ENCODE data around the gene NPPA.

Gene NPPA

GRCh38 chr1:11800391-11800755, 47.2 kb downstream of the NPPA start:
- Histone ChIP-seq H3K9ac (ENCODE audit: low read length) (no peak overlapping the region), H3K4me2 (ENCODE audit: low read length) (no peak overlapping the region), H3K9me3 (ENCODE audit: low read length) (no peaks in the 10 kb centered on the region), H3K27me3 (ENCODE audit: insufficient read depth, low read length) (no peaks in the 10 kb centered on the region), H3K36me3 (ENCODE audit: insufficient read depth, low read length) (peaks cover 41% of the 10 kb centered on the region), H3K4me1 (ENCODE audit: insufficient read depth, low read length, severe bottlenecking) (peaks cover 34% of the 10 kb centered on the region), H3F3A (ENCODE audit: insufficient read depth, low read length) (no peaks in the 10 kb centered on the region), H3K79me2 (ENCODE audit: insufficient read depth, low read length) (no peaks in the 10 kb centered on the region), H3K27ac (ENCODE audit: low read depth, low read length, poor library complexity, severe bottlenecking) (no peak overlapping the region), H3K4me3 (ENCODE audit: low read depth, low read length, poor library complexity, severe bottlenecking) (no peak overlapping the region), H4K20me1 (ENCODE audit: insufficient read depth, low read length) (no peaks in the 10 kb centered on the region), H2AFZ (ENCODE audit: low read length) (no peak overlapping the region), H3K9me2 (ENCODE audit: low read depth, low read length) (no peaks in the 10 kb centered on the region)
- TF ChIP-seq EZH2 (IDR thresholded peaks at IDR 0.05; ENCODE audit: borderline replicate concordance, low read length) (no peak), CTCF (IDR thresholded peaks at IDR 0.05; ENCODE audit: low read length) (no peak)

- H2AFZ ChIP-seq (ENCODE audit: low read length): no peak overlapping the region
- no peaks in the 10 kb centered on the region for H3K79me2 ChIP-seq (ENCODE audit: insufficient read depth, low read length)
- no peaks in the 10 kb centered on the region for H3F3A ChIP-seq (ENCODE audit: insufficient read depth, low read length)
- no peak overlapping the region for H3K27ac ChIP-seq (ENCODE audit: low read depth, low read length, poor library complexity, severe bottlenecking)
- no peaks in the 10 kb centered on the region for H4K20me1 ChIP-seq (ENCODE audit: insufficient read depth, low read length)
- no peaks in the 10 kb centered on the region for H3K27me3 ChIP-seq (ENCODE audit: insufficient read depth, low read length)
- no peak overlapping the region for H3K9ac ChIP-seq (ENCODE audit: low read length)
- H3K4me1 ChIP-seq (ENCODE audit: insufficient read depth, low read length, severe bottlenecking): peaks cover 31% of the 10 kb centered on the region
- H3K9me3 ChIP-seq (ENCODE audit: low read length): no peaks in the 10 kb centered on the region
- no peak for TF ChIP-seq EZH2 (IDR thresholded peaks at IDR 0.05; ENCODE audit: borderline replicate concordance, low read length)
- H3K4me2 ChIP-seq (ENCODE audit: low read length): no peak overlapping the region
- H3K9me2 ChIP-seq (ENCODE audit: low read depth, low read length): no peaks in the 10 kb centered on the region
- peaks cover 46% of the 10 kb centered on the region for H3K36me3 ChIP-seq (ENCODE audit: insufficient read depth, low read length)
- no peak overlapping the region for H3K4me3 ChIP-seq (ENCODE audit: low read depth, low read length, poor library complexity, severe bottlenecking)
These were observed 47.7 kb downstream of the NPPA start for GRCh38 chr1:11799896-11800295.

GRCh38 chr1:11799099-11799498, 48.5 kb downstream of the NPPA start:
- Histone ChIP-seq H3K9me3 (ENCODE audit: low read length) (no peaks in the 10 kb centered on the region), H3K27me3 (ENCODE audit: insufficient read depth, low read length) (no peaks in the 10 kb centered on the region), H3K4me2 (ENCODE audit: low read length) (no peak overlapping the region), H3K9me2 (ENCODE audit: low read depth, low read length) (no peaks in the 10 kb centered on the region), H3K4me1 (ENCODE audit: insufficient read depth, low read length, severe bottlenecking) (peaks cover 23% of the 10 kb centered on the region), H3F3A (ENCODE audit: insufficient read depth, low read length) (no peaks in the 10 kb centered on the region), H3K36me3 (ENCODE audit: insufficient read depth, low read length) (peaks cover 53% of the 10 kb centered on the region), H3K79me2 (ENCODE audit: insufficient read depth, low read length) (no peaks in the 10 kb centered on the region), H4K20me1 (ENCODE audit: insufficient read depth, low read length) (no peaks in the 10 kb centered on the region), H2AFZ (ENCODE audit: low read length) (no peak overlapping the region), H3K9ac (ENCODE audit: low read length) (no peak overlapping the region), H3K27ac (ENCODE audit: low read depth, low read length, poor library complexity, severe bottlenecking) (no peak overlapping the region), H3K4me3 (ENCODE audit: low read depth, low read length, poor library complexity, severe bottlenecking) (no peak overlapping the region)
- TF ChIP-seq CTCF (IDR thresholded peaks at IDR 0.05; ENCODE audit: low read length): no peak
- no peak for TF ChIP-seq EZH2 (IDR thresholded peaks at IDR 0.05; ENCODE audit: borderline replicate concordance, low read length)

- Histone ChIP-seq H3K4me1 (ENCODE audit: insufficient read depth, low read length, severe bottlenecking) (peaks cover 9% of the 10 kb centered on the region), H2AFZ (ENCODE audit: low read length) (no peak overlapping the region), H3K79me2 (ENCODE audit: insufficient read depth, low read length) (no peaks in the 10 kb centered on the region), H4K20me1 (ENCODE audit: insufficient read depth, low read length) (no peaks in the 10 kb centered on the region), H3K9me2 (ENCODE audit: low read depth, low read length) (no peaks in the 10 kb centered on the region), H3K36me3 (ENCODE audit: insufficient read depth, low read length) (peaks cover 61% of the 10 kb centered on the region), H3K9me3 (ENCODE audit: low read length) (no peaks in the 10 kb centered on the region), H3K9ac (ENCODE audit: low read length) (no peak overlapping the region), H3K27me3 (ENCODE audit: insufficient read depth, low read length) (no peaks in the 10 kb centered on the region), H3K27ac (ENCODE audit: low read depth, low read length, poor library complexity, severe bottlenecking) (no peak overlapping the region), H3K4me3 (ENCODE audit: low read depth, low read length, poor library complexity, severe bottlenecking) (no peak overlapping the region), H3K4me2 (ENCODE audit: low read length) (no peak overlapping the region), H3F3A (ENCODE audit: insufficient read depth, low read length) (no peaks in the 10 kb centered on the region)
- TF ChIP-seq EZH2 (IDR thresholded peaks at IDR 0.05; ENCODE audit: borderline replicate concordance, low read length) (no peak), CTCF (IDR thresholded peaks at IDR 0.05; ENCODE audit: low read length) (no peak)
These were observed 49.9 kb downstream of the NPPA start for GRCh38 chr1:11797525-11798216.

Data from OCI-LY1 (cell line).